CD14-positive monocyte (primary cell): Measurements from ENCODE around the gene ASB4. TPM values are rescaled to one million over a fixed set of nuclear protein-coding genes. Genes with fewer than 3 reads are reported as not detected.

Source experiments
- DNase-seq, 3 donors: peaks; one replicate each; pipeline ENCODE4 v3.0.0-alpha.2; 2011 to 2022
- H2AFZ ChIP-seq: 2 replicates; pipeline ENCODE4 v1.6.0; 2012; ENCODE audit warnings: mild to moderate bottlenecking, low read depth, low read length, inconsistent platforms; ENCODE audit not compliant: insufficient read depth, poor library complexity, severe bottlenecking
- H3K27ac ChIP-seq, 2 donors: 1 replicate in 1 of 2; 2 replicates in 1 of 2; pipeline ENCODE4 v1.5.1; 2012 to 2013; ENCODE audit warnings: low read length in 2 of 2, control low read depth in 1 of 2, inconsistent platforms in 1 of 2, low read depth in 1 of 2, mild to moderate bottlenecking in 1 of 2
- H3K27me3 ChIP-seq, 2 donors: one replicate each; pipeline versions ENCODE4 v1.6.0 to v1.6.1; 2011 to 2013; ENCODE audit warnings: low read length in 2 of 2; ENCODE audit not compliant: control insufficient read depth in 2 of 2, insufficient read depth in 2 of 2
- H3K36me3 ChIP-seq, 2 donors: replicated peaks in 1 of 2; 1 replicate in 1 of 2; 2 replicates in 1 of 2; pipeline versions ENCODE4 v1.5.1 to v1.6.1; 2012 to 2013; ENCODE audit warnings: low read length in 2 of 2, control low read depth in 1 of 2, inconsistent platforms in 1 of 2, mild to moderate bottlenecking in 1 of 2; ENCODE audit not compliant: insufficient read depth in 2 of 2, control insufficient read depth in 1 of 2
- H3K4me1 ChIP-seq, 2 donors: 1 replicate in 1 of 2; 2 replicates in 1 of 2; pipeline versions ENCODE4 v1.5.1 to v1.6.1; 2012 to 2013; ENCODE audit warnings: low read length in 2 of 2, control low read depth in 1 of 2, inconsistent platforms in 1 of 2, mild to moderate bottlenecking in 1 of 2, moderate library complexity in 1 of 2; ENCODE audit not compliant: insufficient read depth in 2 of 2, control insufficient read depth in 1 of 2
- H3K4me2 ChIP-seq: replicated peaks from 2 replicates; pipeline ENCODE3; 2012; ENCODE audit warnings: low read length, moderate library complexity, mild to moderate bottlenecking; ENCODE audit not compliant: poor library complexity, severe bottlenecking; ENCODE audit errors: extremely low read depth
- H3K4me3 ChIP-seq, 3 experiments: fragments of 200-600 bp in 1 of 3; sonication (generic) in 1 of 3; replicated peaks in 1 of 3; 1 replicate in 2 of 3; 2 replicates in 1 of 3; pipeline ENCODE4 v1.5.1; 2011 to 2013; ENCODE audit warnings: low read length in 3 of 3, mild to moderate bottlenecking in 3 of 3, control low read depth in 2 of 3, low read depth in 2 of 3, inconsistent platforms in 1 of 3, moderate library complexity in 1 of 3
- H3K79me2 ChIP-seq: 2 replicates; pipeline ENCODE4 v1.6.0; 2012; ENCODE audit warnings: mild to moderate bottlenecking, control low read depth, inconsistent platforms, low read length, moderate library complexity; ENCODE audit not compliant: insufficient read depth
- H3K9ac ChIP-seq: 2 replicates; pipeline ENCODE4 v1.6.0; 2017; ENCODE audit warnings: low read length, mild to moderate bottlenecking; ENCODE audit not compliant: insufficient read depth, poor library complexity, severe bottlenecking
- H3K9me3 ChIP-seq, 2 donors: replicated peaks in 1 of 2; 1 replicate in 1 of 2; 2 replicates in 1 of 2; pipeline versions ENCODE4 v1.5.1 to v1.6.1; 2012 to 2013; ENCODE audit warnings: low read length in 2 of 2, control low read depth in 1 of 2; ENCODE audit not compliant: control insufficient read depth in 1 of 2, insufficient read depth in 1 of 2
- H4K20me1 ChIP-seq: 2 replicates; pipeline ENCODE4 v1.6.0; 2012; ENCODE audit warnings: mild to moderate bottlenecking, low read length, control low read depth, moderate library complexity; ENCODE audit not compliant: insufficient read depth
- H3K27ac Mint-ChIP-seq, 7 donors: one replicate each; pipeline ENCODE4 v1.8.0; 2020; ENCODE audit warnings: mild to moderate bottlenecking in 7 of 7, mixed read lengths in 7 of 7, moderate library complexity in 6 of 7, inconsistent platforms in 2 of 7
- H3K27me3 Mint-ChIP-seq, 3 donors: one replicate each; pipeline ENCODE4 v1.8.0; 2021 to 2022; ENCODE audit warnings: low read depth in 3 of 3, mild to moderate bottlenecking in 3 of 3, mixed read lengths in 3 of 3, moderate library complexity in 3 of 3, inconsistent platforms in 1 of 3
- H3K36me3 Mint-ChIP-seq, 2 donors: one replicate each; pipeline ENCODE4 v1.8.0; 2020; ENCODE audit warnings: mixed read lengths in 2 of 2, inconsistent platforms in 1 of 2, mild to moderate bottlenecking in 1 of 2
- H3K4me1 Mint-ChIP-seq: one replicate; pipeline ENCODE4 v1.8.0; 2020; ENCODE audit warnings: mild to moderate bottlenecking, mixed read lengths
- H3K4me3 Mint-ChIP-seq, 2 donors: one replicate each; pipeline ENCODE4 v1.8.0; 2020; ENCODE audit warnings: mild to moderate bottlenecking in 2 of 2, mixed read lengths in 2 of 2, moderate library complexity in 1 of 2
- H3K9me3 Mint-ChIP-seq, 7 donors: one replicate each; pipeline ENCODE4 v1.8.0; 2020 to 2022; ENCODE audit warnings: mixed read lengths in 7 of 7, mild to moderate bottlenecking in 6 of 7, moderate library complexity in 6 of 7, inconsistent platforms in 2 of 7
- WGBS: methylation state at CpG from one replicate; pipeline ENCODE4 v1.1.5; 2013; ENCODE audit warnings: missing lambda C conversion rate; ENCODE audit not compliant: insufficient coverage; 5-methylcytosine and 5-hydroxymethylcytosine counted together
- intact Hi-C, 2 donors: fragments of 100-400 bp; cut with micrococcal nuclease; formaldehyde crosslinking; loops; one replicate each; pipeline versions ENCODE4 v1.15.0 to v1.15.1; 2023
- polyA plus RNA-seq, 3 donors: library from polyadenylated mRNA; depleted of rRNA in 1 of 3; unstranded in 2 of 3; stranded (reverse) in 1 of 3; fragments of 300-500 nt in 2 of 3; fragments of >200 nt in 1 of 3; fragmentation: Illumina TruSeq in 2 of 3; gene quantifications; 1 replicate in 2 of 3; 2 replicates in 1 of 3; pipeline ENCODE4 v1.2.3, GENCODE V29; 2012 to 2021
- TF ChIP-seq, protein P1 (sequence below): fragments of 200-600 bp; IDR thresholded peaks from one replicate; pipeline ENCODE4 v1.8.0; 2022; ENCODE audit warnings: antibody characterized with exemption, mild to moderate bottlenecking

ASB4 gene
- polyA plus RNA-seq, 3 donors: not detected

- no peaks in the 10 kb centered on the region for H3K4me1 Mint-ChIP-seq
- no peaks in the 10 kb centered on the region for H3K27me3 ChIP-seq
- no peak overlapping the region for H3K27ac Mint-ChIP-seq
- no peaks in the 10 kb centered on the region for H3K9me3 Mint-ChIP-seq
- TF ChIP-seq, protein P1, sequence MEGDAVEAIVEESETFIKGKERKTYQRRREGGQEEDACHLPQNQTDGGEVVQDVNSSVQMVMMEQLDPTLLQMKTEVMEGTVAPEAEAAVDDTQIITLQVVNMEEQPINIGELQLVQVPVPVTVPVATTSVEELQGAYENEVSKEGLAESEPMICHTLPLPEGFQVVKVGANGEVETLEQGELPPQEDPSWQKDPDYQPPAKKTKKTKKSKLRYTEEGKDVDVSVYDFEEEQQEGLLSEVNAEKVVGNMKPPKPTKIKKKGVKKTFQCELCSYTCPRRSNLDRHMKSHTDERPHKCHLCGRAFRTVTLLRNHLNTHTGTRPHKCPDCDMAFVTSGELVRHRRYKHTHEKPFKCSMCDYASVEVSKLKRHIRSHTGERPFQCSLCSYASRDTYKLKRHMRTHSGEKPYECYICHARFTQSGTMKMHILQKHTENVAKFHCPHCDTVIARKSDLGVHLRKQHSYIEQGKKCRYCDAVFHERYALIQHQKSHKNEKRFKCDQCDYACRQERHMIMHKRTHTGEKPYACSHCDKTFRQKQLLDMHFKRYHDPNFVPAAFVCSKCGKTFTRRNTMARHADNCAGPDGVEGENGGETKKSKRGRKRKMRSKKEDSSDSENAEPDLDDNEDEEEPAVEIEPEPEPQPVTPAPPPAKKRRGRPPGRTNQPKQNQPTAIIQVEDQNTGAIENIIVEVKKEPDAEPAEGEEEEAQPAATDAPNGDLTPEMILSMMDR: no peak
- no peaks in the 10 kb centered on the region for H3K36me3 Mint-ChIP-seq
- no peak overlapping the region for H3K4me2 ChIP-seq
- H3K9me3 ChIP-seq: no peaks in the 10 kb centered on the region
- peak overlapping the region in 1 of 2 donors; percentile 24 for H3K4me3 Mint-ChIP-seq
- intact Hi-C loops: no loop called here
- H3K4me3 ChIP-seq: no peak overlapping the region
- H3K27me3 Mint-ChIP-seq: peaks cover 0 to 3% (median 3%) of the 10 kb centered on the region in 3 donors
- no peak overlapping the region for H2AFZ ChIP-seq
- H3K9ac ChIP-seq: no peak overlapping the region
- H4K20me1 ChIP-seq: no peaks in the 10 kb centered on the region
- DNase-seq: no peak
- H3K4me1 ChIP-seq: no peaks in the 10 kb centered on the region
- no peak overlapping the region for H3K27ac ChIP-seq
- no peaks in the 10 kb centered on the region for H3K79me2 ChIP-seq
- no peaks in the 10 kb centered on the region for H3K36me3 ChIP-seq
Observed at GRCh38 chr7:95493247-95493646, 7.5 kb downstream of the ASB4 start.

- no peak overlapping the region for H3K4me2 ChIP-seq
- H3K27ac ChIP-seq: no peak overlapping the region
- H3K27me3 ChIP-seq: no peaks in the 10 kb centered on the region
- no peaks in the 10 kb centered on the region for H3K79me2 ChIP-seq
- Mint-ChIP-seq H3K27me3 (peaks cover 0 to 3% (median 3%) of the 10 kb centered on the region in 3 donors), H3K4me1 (no peaks in the 10 kb centered on the region), H3K4me3 (no peak overlapping the region), H3K9me3 (no peaks in the 10 kb centered on the region), H3K27ac (no peak overlapping the region), H3K36me3 (no peaks in the 10 kb centered on the region)
- H3K36me3 ChIP-seq: no peaks in the 10 kb centered on the region
- no peaks in the 10 kb centered on the region for H3K4me1 ChIP-seq
- H3K9me3 ChIP-seq: no peaks in the 10 kb centered on the region
- H4K20me1 ChIP-seq: no peaks in the 10 kb centered on the region
- H2AFZ ChIP-seq: no peak overlapping the region
- no peak overlapping the region for H3K9ac ChIP-seq
- no peak for DNase-seq
- intact Hi-C loops: no loop called here
- no peak overlapping the region for H3K4me3 ChIP-seq
- TF ChIP-seq, protein P1: no peak
- no CpG with 5 or more reads among the region's 2 CpGs for WGBS
Observed at GRCh38 chr7:95493844-95494243, 8.1 kb downstream of the ASB4 start.
